Mammary epithelial cell (primary cell): ENCODE data around the gene SLC25A20.

Experiments
- EZH2 ChIP-seq: IDR thresholded peaks from 2 replicates; pipeline ENCODE4 v1.6.1; 2012; ENCODE audit warnings: low read length, inconsistent platforms, borderline replicate concordance
- TF ChIP-seq, protein P1 (sequence below), 2 donors: IDR thresholded peaks in 1 of 2; conservative IDR thresholded peaks in 1 of 2; 2 replicates each; pipeline ENCODE4 v1.5.1; 2011 to 2012; ENCODE audit warnings: inconsistent platforms in 2 of 2, low read length in 2 of 2, mild to moderate bottlenecking in 2 of 2, control low read depth in 1 of 2, low read depth in 1 of 2; ENCODE audit not compliant: insufficient read depth in 1 of 2; ENCODE audit errors: extremely low read depth in 1 of 2

DNA sequence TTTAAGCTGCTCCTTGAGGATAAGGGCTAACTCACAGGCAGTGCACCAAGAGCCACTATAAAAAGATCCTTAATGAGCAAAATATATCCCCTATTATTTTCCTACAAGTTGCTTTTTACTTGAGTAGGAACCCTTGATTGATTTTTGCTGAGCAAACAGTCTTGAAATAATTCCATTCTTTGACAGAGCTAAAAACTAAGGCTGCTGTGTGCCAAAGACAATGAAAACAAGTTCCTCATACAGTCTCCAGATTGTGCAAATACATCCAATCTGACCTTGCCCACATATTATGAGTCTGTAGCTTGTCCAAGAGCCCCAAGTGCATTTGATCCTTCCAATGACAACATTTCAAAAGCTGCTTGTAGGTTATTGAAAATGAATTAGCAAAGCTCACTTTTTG lies 66.0 kb downstream of the SLC25A20 start:
- TF ChIP-seq, protein P1, sequence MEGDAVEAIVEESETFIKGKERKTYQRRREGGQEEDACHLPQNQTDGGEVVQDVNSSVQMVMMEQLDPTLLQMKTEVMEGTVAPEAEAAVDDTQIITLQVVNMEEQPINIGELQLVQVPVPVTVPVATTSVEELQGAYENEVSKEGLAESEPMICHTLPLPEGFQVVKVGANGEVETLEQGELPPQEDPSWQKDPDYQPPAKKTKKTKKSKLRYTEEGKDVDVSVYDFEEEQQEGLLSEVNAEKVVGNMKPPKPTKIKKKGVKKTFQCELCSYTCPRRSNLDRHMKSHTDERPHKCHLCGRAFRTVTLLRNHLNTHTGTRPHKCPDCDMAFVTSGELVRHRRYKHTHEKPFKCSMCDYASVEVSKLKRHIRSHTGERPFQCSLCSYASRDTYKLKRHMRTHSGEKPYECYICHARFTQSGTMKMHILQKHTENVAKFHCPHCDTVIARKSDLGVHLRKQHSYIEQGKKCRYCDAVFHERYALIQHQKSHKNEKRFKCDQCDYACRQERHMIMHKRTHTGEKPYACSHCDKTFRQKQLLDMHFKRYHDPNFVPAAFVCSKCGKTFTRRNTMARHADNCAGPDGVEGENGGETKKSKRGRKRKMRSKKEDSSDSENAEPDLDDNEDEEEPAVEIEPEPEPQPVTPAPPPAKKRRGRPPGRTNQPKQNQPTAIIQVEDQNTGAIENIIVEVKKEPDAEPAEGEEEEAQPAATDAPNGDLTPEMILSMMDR (conservative IDR thresholded peaks at IDR 0.05 in 1 of 2, IDR thresholded peaks at IDR 0.05 in 1 of 2; ENCODE audit: extremely low read depth in 1 of 2, insufficient read depth in 1 of 2, low read depth in 1 of 2, low read length in 2 of 2), result no peak
- TF ChIP-seq EZH2, result no peak
